ENCODE results near the gene CRLF1. TPM values are rescaled to one million over a fixed set of nuclear protein-coding genes. Genes with fewer than 3 reads are reported as not detected.

Gene CRLF1
- total and polyA plus RNA-seq, 2 experiments from 2014 or later, result 18.1 to 19.7 TPM

GRCh38 chr19:18576383-18576782 is 30.2 kb downstream of the CRLF1 start (continued):
- TF ChIP-seq ZNF462 (CRISPR knock-in tag; IDR thresholded peaks at IDR 0.05), result no peak

GRCh38 chr19:18574691-18575291 is 31.8 kb downstream of the CRLF1 start:
- Histone ChIP-seq H3K79me2 (replicated peaks; ENCODE audit: insufficient read depth) (peaks cover 29% of the 10 kb centered on the region), H4K20me1 (replicated peaks; ENCODE audit: insufficient read depth) (peaks cover 31% of the 10 kb centered on the region), H2AFZ (no peak overlapping the region), H3K4me3 (no peak overlapping the region), H3F3A (replicated peaks; ENCODE audit: low read depth) (peaks cover 55% of the 10 kb centered on the region), H3K27ac (ENCODE audit: low read depth) (no peak overlapping the region), H3K9me2 (ENCODE audit: insufficient read depth) (no peaks in the 10 kb centered on the region), H3K4me2 (no peak overlapping the region), H3K27me3 (ENCODE audit: insufficient read depth) (no peaks in the 10 kb centered on the region), H3K36me3 (ENCODE audit: insufficient read depth) (peaks cover 36% of the 10 kb centered on the region), H3K4me1 (ENCODE audit: insufficient read depth) (peaks cover 8% of the 10 kb centered on the region)
- peaks cover 15% of the 10 kb centered on the region for H3K27me3 Mint-ChIP-seq (ENCODE audit: insufficient read depth, low read depth, poor library complexity)
- DNase-seq (ENCODE audit: low spot score), result no peak
- no peak overlapping the region for H3K4me3 Mint-ChIP-seq
- peaks cover 68% of the 10 kb centered on the region for H3K36me3 Mint-ChIP-seq (ENCODE audit: low read depth)
- no peak for ATAC-seq
- peaks cover 12% of the 10 kb centered on the region for H3K4me1 Mint-ChIP-seq
- H3K9me3 Mint-ChIP-seq, result no peaks in the 10 kb centered on the region
- H3K27ac Mint-ChIP-seq, result no peak overlapping the region
- TF ChIP-seq ETS1 (IDR thresholded peaks at IDR 0.05) (no peak), JUNB (IDR thresholded peaks at IDR 0.05; ENCODE audit: unreplicated experiment) (no peak), EZH2phosphoT487 (IDR thresholded peaks at IDR 0.05; ENCODE audit: unreplicated experiment) (no peak), CTCF (conservative IDR thresholded peaks at IDR 0.05; ENCODE audit: low read depth in 2 of 2) (no peak), CREB1 (CRISPR knock-in tag; IDR thresholded peaks at IDR 0.05; ENCODE audit: low read depth) (no peak), ZNF462 (CRISPR knock-in tag; IDR thresholded peaks at IDR 0.05) (no peak)
